ENCODE results near the gene NAPA.

NAPA gene

DNA sequence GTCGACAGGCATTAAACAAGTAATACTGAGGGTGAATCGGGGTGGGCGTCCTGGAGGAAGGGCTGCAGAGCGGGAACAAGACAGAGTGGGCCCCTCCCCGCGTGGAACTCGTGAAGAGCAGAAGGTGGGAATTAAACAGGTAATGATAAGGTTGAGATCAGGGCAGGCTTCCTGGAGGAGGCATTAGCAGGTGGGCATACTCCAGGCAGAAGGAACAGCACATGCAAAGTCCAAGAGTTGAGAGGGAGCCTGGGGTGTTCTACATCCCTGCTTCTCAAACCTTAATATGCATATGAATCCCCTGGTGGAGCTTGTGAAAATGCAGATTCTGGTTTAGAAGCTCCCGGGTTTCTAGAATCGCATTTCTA, 66.5 kb downstream of the NAPA start:
- DNase-seq, result no peak

DNA sequence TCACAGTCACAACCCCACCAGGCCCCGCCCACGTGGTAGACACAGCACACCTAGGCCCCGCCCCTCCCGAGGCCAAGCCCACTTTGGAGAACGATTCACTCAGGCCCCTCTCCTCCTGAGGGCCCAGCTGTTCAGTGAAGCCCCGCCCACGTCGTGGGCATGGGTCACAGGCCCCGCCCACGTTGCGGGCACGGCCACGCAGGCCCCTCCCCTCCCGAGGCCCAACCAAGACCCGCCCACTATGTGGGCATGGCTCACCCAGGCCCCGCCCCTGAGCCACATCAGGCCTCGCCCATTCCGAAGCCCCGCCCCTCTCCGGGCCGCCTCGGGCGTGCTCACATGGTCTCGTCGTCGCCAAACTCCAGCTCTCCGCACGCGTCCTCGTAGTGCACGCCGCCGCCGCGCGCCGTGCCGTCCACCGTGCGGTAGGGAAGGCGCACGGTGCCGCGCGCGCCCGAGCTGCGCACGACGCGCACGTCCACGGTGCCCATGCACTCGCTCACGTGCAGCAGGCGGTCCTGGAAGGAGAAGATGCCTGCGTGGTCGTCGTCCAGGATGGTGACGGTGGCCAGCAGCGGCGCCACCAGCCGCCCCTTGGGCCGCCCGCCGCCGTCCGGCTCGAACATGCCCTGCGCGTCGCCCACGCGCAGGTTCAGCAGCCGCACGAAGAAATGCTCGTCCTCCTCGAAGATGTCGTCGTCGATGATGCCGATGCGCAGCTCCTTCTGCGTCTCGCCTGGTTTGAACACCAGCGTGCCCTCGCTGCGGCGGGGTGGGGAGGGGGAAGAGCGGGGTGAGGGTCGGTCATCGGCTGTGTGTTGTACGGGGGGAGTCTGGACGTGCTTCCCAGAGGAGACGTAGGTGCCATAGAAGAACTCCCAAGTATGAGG, 67.1 kb downstream of the NAPA start:
- no peak for DNase-seq

DNA sequence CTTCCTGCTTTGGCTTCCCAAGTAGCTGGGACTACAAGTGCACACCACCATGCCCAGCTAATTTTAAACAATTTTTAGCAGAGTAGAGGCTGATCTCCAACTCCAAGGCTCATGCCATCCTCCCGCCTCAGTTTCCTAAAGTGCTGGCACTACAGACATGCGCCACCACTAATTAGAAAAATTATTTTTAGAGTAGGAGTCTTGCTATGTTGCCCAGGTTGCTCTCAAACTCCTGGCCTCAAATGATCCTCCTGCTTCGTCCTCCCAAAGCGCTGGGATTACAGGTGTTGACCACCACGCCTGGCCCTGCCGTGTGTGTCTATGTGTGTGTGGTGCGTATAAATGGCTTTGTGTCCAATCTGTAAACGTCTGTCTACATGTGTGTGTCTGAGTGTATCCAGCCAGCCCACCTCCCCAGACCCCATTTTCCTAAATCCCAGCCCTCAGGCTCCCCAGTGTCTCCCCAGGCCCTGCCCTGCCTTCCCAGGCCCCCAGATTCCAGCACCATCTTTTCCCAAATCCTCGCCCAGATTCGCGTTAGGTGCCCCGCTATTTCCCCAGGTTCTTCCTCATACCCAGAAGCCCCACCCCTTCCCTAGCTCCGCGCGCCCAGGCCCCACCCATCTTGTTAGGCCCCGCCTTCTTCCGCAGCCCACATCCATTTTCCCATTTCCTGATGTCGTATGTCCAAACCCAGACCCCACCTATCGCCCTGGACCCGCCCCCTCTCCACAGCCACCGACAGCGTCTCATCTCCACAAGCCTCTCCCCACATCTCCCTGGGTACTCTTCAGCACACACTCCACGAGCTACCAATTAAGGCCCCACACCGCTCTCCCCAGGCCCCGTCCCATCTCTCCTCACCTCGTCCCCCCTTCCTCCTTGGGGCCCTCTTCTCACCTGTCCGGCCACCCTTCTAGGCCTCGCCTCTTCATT, 68.1 kb downstream of the NAPA start:
- no peak for DNase-seq

DNA sequence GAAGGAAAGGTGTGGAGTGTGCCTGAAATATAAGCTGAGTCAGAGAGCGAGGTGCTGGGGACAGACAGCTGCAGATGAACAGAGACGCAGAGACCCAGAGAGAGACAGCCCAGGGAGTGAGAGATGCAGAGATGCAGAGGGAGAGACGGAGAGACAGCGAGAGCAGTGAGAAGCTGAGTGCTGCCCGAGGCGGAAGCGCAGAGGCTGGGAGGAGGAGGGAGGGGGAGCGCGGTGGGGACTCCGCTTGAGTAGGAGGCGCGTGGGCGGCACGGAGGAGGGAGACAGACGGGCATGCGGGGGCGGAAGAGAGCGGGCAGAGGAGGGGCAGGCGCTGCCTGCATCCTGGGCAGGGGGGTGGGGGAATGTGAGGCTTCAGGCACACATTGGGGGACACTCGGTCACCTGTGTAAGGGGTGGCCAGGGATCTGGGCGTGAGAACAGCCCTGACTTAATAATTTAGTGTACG, 68.9 kb downstream of the NAPA start:
- DNase-seq, result peak; percentile 9

DNA sequence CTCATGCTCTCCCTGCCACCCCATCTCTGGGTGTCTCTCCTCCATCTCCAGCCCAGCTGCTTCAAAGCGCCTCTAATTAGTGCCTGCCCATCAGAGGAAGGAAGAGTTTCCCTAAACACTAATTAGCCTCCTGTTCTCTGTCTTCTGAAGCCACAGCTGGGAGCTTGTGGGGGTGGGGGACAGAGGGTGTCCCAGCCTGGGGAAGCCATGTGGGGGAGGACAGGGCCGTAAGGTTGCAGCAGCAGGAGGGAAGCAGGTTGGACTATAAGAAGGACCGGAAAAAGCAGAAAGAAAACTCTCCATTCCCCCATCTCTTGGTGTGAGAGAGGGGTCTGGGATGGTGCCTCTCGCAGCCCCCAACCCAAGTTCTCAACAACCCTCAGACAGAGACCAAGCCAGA, 69.3 kb downstream of the NAPA start:
- DNase-seq, result no peak

DNA sequence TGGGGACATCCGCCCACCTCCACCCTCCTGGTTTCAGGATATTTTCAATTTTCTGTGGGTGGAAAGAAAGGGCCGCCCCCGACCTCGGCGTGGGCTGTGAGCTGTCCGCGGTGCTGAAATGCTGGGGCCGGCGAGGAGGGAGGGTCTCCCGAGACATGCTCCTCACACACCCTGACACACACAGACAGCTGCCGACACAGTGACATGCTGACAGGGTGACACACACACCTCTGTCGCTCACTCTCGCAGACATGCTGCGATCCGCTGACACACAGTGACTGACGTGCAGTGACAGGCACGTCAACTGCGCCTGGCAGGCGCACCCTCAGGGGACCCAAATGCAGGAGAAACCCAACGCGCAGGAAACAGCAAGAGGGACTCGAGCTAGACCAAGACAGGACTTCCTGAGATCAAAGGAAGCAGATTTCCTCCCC, 70.5 kb downstream of the NAPA start:
- no peak for DNase-seq

DNA sequence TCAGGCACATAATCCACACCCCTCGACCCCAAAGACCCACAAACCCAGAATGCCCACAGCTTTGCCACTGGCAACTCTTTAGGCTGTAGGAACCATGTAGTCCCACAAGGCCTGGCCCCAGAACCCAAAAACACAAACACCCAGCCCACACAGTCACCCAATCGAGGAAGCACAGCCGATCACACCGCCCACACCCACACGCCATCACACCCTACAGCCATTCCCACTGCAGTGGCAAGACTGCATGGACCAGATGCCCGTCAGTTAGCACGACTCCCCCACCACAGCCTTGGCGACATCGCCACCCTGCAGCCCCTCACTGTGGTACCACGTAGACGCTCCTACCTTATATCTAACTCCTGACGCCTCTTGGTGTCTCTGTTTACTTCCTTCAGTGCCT, 71.5 kb downstream of the NAPA start:
- no peak for DNase-seq

DNA sequence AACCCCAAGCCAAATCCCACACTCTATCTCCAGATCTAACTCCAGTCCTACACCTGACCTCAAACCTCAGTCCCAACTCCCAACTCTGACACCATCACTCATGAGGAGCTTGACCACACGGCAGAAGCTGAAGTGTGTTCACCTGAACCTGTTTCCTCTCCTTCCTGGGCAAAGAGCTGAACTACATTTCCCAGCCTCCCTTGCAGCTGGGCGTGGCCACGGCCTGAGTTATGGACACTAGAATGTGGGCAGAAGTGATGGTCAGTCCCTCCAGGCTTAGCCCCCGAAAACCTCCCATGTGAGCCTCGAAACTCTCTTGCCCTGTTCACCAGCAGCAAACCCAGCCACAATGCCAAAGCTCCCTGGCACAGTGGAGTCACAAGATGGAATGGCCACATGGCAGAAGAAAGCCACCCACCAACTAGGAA, 76.1 kb downstream of the NAPA start:
- DNase-seq, result no peak

Data from midbrain (tissue), 1 donor.